ENCODE data around the gene SBK1. TPM values are rescaled to one million over a fixed set of nuclear protein-coding genes. Genes with fewer than 3 reads are reported as not detected.

Gene SBK1
- total and polyA plus RNA-seq, 2 experiments from 2014 or later, result 12.0 to 15.3 TPM

GRCh38 chr16:28289939-28290858 lies 2.1 kb upstream of the SBK1 start:
- H3K9me3 ChIP-seq (ENCODE audit: low read depth), result no peaks in the 10 kb centered on the region
- H3K4me3 ChIP-seq, result no peak overlapping the region
- H3K4me1 ChIP-seq (ENCODE audit: low read depth), result peaks cover 11% of the 10 kb centered on the region
- TF ChIP-seq, protein P1, sequence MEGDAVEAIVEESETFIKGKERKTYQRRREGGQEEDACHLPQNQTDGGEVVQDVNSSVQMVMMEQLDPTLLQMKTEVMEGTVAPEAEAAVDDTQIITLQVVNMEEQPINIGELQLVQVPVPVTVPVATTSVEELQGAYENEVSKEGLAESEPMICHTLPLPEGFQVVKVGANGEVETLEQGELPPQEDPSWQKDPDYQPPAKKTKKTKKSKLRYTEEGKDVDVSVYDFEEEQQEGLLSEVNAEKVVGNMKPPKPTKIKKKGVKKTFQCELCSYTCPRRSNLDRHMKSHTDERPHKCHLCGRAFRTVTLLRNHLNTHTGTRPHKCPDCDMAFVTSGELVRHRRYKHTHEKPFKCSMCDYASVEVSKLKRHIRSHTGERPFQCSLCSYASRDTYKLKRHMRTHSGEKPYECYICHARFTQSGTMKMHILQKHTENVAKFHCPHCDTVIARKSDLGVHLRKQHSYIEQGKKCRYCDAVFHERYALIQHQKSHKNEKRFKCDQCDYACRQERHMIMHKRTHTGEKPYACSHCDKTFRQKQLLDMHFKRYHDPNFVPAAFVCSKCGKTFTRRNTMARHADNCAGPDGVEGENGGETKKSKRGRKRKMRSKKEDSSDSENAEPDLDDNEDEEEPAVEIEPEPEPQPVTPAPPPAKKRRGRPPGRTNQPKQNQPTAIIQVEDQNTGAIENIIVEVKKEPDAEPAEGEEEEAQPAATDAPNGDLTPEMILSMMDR (IDR thresholded peaks at IDR 0.05; ENCODE audit: low read depth, low read length), result no peak
- no peak for DNase-seq (ENCODE audit: low read depth in 1 of 2, low spot score in 1 of 2)
- H3K36me3 ChIP-seq, result no peaks in the 10 kb centered on the region
- H3K27ac ChIP-seq, result no peak overlapping the region
- H3K27me3 ChIP-seq, result no peaks in the 10 kb centered on the region

- no peak for DNase-seq (ENCODE audit: low read depth in 1 of 2, low spot score in 1 of 2)
- Histone ChIP-seq H3K9me3 (ENCODE audit: low read depth) (no peaks in the 10 kb centered on the region), H3K4me3 (no peak overlapping the region), H3K4me1 (ENCODE audit: low read depth) (peaks cover 11% of the 10 kb centered on the region), H3K27ac (no peak overlapping the region), H3K27me3 (no peaks in the 10 kb centered on the region), H3K36me3 (no peaks in the 10 kb centered on the region)
- TF ChIP-seq, protein P1 (IDR thresholded peaks at IDR 0.05; ENCODE audit: low read depth, low read length), result no peak
Observed at GRCh38 chr16:28290859-28291254, 1.5 kb upstream of the SBK1 start.

DNA sequence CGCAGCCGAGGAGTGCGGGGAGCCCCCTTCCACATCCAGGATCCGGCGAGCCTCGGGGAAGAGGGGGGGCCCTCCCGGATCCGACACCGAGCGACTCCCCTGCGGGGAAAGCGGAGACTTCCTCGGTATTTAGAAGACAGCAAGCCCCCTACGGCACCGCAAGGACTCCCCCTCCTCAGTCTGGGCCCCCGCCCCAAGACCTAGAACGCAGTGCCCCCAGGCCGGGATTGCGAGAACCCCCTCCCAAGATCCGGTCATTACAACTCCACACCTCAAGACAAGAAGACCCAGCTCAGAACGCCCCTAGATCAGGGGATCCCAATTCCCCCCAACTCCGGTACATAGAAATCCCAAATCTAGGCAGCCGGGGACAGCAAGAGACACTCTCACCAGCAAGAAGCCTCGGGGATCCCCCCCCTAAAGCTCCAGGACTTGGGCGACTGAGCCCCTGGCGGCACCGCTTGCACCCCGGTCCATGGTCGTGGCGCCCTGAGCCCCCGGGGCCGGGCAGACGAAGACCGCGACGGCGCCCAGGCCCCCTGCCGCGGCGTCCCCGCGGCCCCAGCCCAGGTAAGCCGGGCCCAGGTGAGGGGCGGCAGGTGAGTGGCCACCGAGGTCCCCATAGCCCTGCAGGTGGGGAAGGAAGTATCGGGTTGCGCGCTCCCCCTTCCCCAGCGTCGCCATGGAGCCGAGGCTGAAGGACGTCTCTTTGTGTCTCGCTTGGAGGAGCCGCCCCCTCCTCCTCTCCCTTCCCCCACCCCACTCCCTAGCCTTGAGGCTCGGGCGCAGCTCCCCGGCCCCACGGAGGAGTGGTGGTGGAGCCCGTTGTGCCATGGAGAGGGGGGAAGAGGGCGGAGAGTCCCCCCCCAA lies 641 bp downstream of the SBK1 start:
- H3K27ac ChIP-seq, result no peak overlapping the region
- TF ChIP-seq, protein P1 (IDR thresholded peaks at IDR 0.05; ENCODE audit: low read depth, low read length), result no peak
- peak in 1 of 2 donors; percentile 57 for DNase-seq (ENCODE audit: low read depth in 1 of 2, low spot score in 1 of 2)

DNA sequence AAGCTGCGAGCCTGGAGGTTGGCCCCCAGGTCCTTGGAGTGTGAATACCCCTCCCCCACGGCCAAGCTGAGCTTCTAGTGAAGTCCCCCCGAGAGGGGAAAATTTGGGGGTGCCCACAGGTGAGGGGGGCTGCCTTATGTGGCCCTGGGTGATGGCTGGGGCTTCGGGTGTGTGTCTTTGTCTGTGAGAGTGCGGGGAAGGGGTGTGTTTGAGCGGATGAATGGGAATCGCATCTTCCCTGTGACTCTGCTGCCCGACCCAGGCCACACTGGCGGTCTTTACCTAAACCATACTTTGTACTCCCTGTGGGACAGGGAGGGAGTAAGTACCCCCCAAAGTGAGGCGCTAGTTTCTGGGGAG lies 1.3 kb downstream of the SBK1 start:
- no peak overlapping the region for H3K27ac ChIP-seq
- H3K4me1 ChIP-seq (ENCODE audit: low read depth), result peaks cover 11% of the 10 kb centered on the region
- TF ChIP-seq, protein P1 (IDR thresholded peaks at IDR 0.05; ENCODE audit: low read depth, low read length), result no peak
- H3K9me3 ChIP-seq (ENCODE audit: low read depth), result no peaks in the 10 kb centered on the region
- H3K4me3 ChIP-seq, result peak overlapping the region; percentile 74
- H3K27me3 ChIP-seq, result no peaks in the 10 kb centered on the region
- DNase-seq (ENCODE audit: low read depth in 1 of 2, low spot score in 1 of 2), result no peak
- no peaks in the 10 kb centered on the region for H3K36me3 ChIP-seq

More for the DNA sequence above, 641 bp downstream of the SBK1 start:
- peak overlapping the region; percentile 74 for H3K4me3 ChIP-seq
- H3K4me1 ChIP-seq (ENCODE audit: low read depth), result peaks cover 11% of the 10 kb centered on the region
- no peaks in the 10 kb centered on the region for H3K9me3 ChIP-seq (ENCODE audit: low read depth)
- no peaks in the 10 kb centered on the region for H3K36me3 ChIP-seq
- no peaks in the 10 kb centered on the region for H3K27me3 ChIP-seq

DNA sequence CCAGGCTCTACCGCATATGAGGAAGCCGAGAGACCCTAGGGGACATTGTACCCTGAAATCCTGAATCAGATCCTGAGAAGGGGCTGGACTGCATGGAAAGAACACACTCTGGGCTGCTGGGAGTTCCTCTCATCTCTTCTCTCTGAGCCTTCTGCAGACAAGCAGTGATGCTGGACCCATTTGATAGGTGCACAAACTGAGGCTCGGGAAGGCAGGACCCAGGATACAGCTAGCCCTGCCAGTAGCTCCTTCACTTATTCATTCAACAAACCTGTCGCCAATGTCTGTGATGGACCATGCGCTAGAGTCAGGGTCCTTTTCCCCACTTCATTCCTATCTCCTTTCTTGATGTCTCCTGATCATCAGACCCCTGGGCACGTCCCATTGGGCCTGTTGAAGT lies 1.9 kb downstream of the SBK1 start:
- TF ChIP-seq, protein P1 (IDR thresholded peaks at IDR 0.05; ENCODE audit: low read depth, low read length), result no peak
- H3K4me1 ChIP-seq (ENCODE audit: low read depth), result peaks cover 5% of the 10 kb centered on the region
- no peak for DNase-seq (ENCODE audit: low read depth in 1 of 2, low spot score in 1 of 2)
- no peaks in the 10 kb centered on the region for H3K9me3 ChIP-seq (ENCODE audit: low read depth)
- H3K27me3 ChIP-seq, result no peaks in the 10 kb centered on the region
- H3K4me3 ChIP-seq, result no peak overlapping the region
- H3K36me3 ChIP-seq, result no peaks in the 10 kb centered on the region
- H3K27ac ChIP-seq, result no peak overlapping the region
